K562 (cell line): Measurements from ENCODE around the gene TMC4. TPM values are rescaled to one million over a fixed set of nuclear protein-coding genes. Genes with fewer than 3 reads are reported as not detected.

Source experiments
- ATAC-seq: fragments of 200-7000 bp; cut with Tn5 transposase; 3 replicates; pipeline ENCODE4 v1.9.1; 2020; ENCODE audit warnings: moderate library complexity
- BruUV-seq: library from RNA; stranded (reverse); fragments of 400-500 nt; replicated peaks from 2 replicates; lab custom pipeline; 2021; lab: Mats Ljungman, UMichigan
- CTCF ChIA-PET: fragments of 300-600 bp; formaldehyde crosslinking; extraction: SDS; loops from one replicate; lab custom pipeline; 2021; ENCODE audit warnings: low intra/inter-chr PET ratio; lab: Yijun Ruan, JAX
- POLR2A ChIA-PET: fragments of 300-600, 350-650 bp; sonication (Branson Sonifier 250); formaldehyde crosslinking; extraction: SDS; loops from one replicate; lab custom pipeline; 2021; ENCODE audit warnings: antibody characterized with exemption, inconsistent platforms; lab: Yijun Ruan, JAX
- DNase-seq, 4 experiments: peaks; one replicate each; pipeline versions ENCODE4 v3.0.0 to v3.0.0-alpha.2; 2011 to 2018; ENCODE audit warnings: low spot score in 3 of 4, mixed read lengths in 3 of 4; ENCODE audit errors: extremely low read depth in 1 of 4
- FAIRE-seq: peaks from 2 replicates; lab custom pipeline; 2011; peaks lifted over from hg19 to GRCh38; lab: Jason Lieb, UNC
- H2AFZ ChIP-seq: 2 replicates; pipeline ENCODE4 v1.6.0; 2011; ENCODE audit warnings: low read depth, low read length, control low read depth, inconsistent platforms
- H3K27ac ChIP-seq: fragments of 200-600 bp; 3 replicates; pipeline ENCODE4 v1.8.0; 2011; ENCODE audit warnings: low read depth, mild to moderate bottlenecking, control low read depth, inconsistent platforms, low read length, moderate library complexity, mixed read lengths; ENCODE audit errors: extremely low read depth
- H3K27me3 ChIP-seq, 2 experiments: fragments of 300-600 bp in 1 of 2; 2 replicates in 1 of 2; 3 replicates in 1 of 2; pipeline versions ENCODE4 v1.6.0 to v1.8.0; 2011; ENCODE audit warnings: inconsistent platforms in 2 of 2, low read length in 2 of 2, mild to moderate bottlenecking in 1 of 2, mixed read lengths in 1 of 2, moderate library complexity in 1 of 2; ENCODE audit not compliant: control insufficient read depth in 2 of 2, insufficient read depth in 2 of 2
- H3K36me3 ChIP-seq: fragments of 300-600 bp; 3 replicates; pipeline ENCODE4 v1.8.0; 2011; ENCODE audit warnings: mild to moderate bottlenecking, low read length, inconsistent platforms; ENCODE audit not compliant: control insufficient read depth, insufficient read depth
- H3K4me1 ChIP-seq, 2 experiments: fragments of 200-600 bp in 1 of 2; replicated peaks in 1 of 2; 2 replicates in 1 of 2; 3 replicates in 1 of 2; pipeline versions ENCODE4 v1.5.1 to v1.8.0; 2011; ENCODE audit warnings: inconsistent platforms in 2 of 2, low read length in 2 of 2, mild to moderate bottlenecking in 1 of 2, mixed read lengths in 1 of 2, moderate library complexity in 1 of 2; ENCODE audit not compliant: control insufficient read depth in 2 of 2, insufficient read depth in 2 of 2
- H3K4me2 ChIP-seq: 2 replicates; pipeline ENCODE4 v1.6.1; 2011; ENCODE audit warnings: low read length, control low read depth, inconsistent platforms, mixed read lengths; ENCODE audit not compliant: insufficient read depth
- H3K4me3 ChIP-seq: fragments of 200-600 bp; sonication (generic), shearing (Covaris generic); 2 replicates; pipeline ENCODE4 v1.5.1; 2016; ENCODE audit warnings: control low read depth, inconsistent platforms
- H3K79me2 ChIP-seq: fragments of 200-600 bp; 3 replicates; pipeline ENCODE4 v1.8.0; 2011; ENCODE audit warnings: low read length, inconsistent platforms; ENCODE audit not compliant: control insufficient read depth, insufficient read depth
- H3K9ac ChIP-seq, 2 experiments: 2 replicates each; pipeline versions ENCODE4 v1.6.0 to v1.6.1; 2011; ENCODE audit warnings: low read depth in 2 of 2, low read length in 2 of 2, control low read depth in 1 of 2, inconsistent platforms in 1 of 2, mild to moderate bottlenecking in 1 of 2, mixed read lengths in 1 of 2; ENCODE audit not compliant: insufficient read depth in 1 of 2
- H3K9me1 ChIP-seq: one replicate; pipeline ENCODE4 v1.6.0; 2011; ENCODE audit warnings: inconsistent platforms, mild to moderate bottlenecking, low read length, moderate library complexity; ENCODE audit not compliant: control insufficient read depth, insufficient read depth
- H3K9me3 ChIP-seq: replicated peaks from 2 replicates; pipeline ENCODE4 v1.5.1; 2011; ENCODE audit warnings: low read depth, low read length, inconsistent platforms; ENCODE audit not compliant: control insufficient read depth, insufficient read depth
- H4K20me1 ChIP-seq: replicated peaks from 2 replicates; pipeline ENCODE4 v1.6.1; 2011; ENCODE audit warnings: low read length, inconsistent platforms, mixed read lengths; ENCODE audit not compliant: control insufficient read depth, insufficient read depth
- E2F1 ChIP-seq: sonication (generic); formaldehyde crosslinking; IDR thresholded peaks from 2 replicates; pipeline ENCODE4 v1.8.1; 2023; ENCODE audit warnings: mild to moderate bottlenecking, missing genetic modification reagents, moderate library complexity
- EGR1 ChIP-seq: fragments of 450-650 bp; conservative IDR thresholded peaks from 2 replicates; pipeline ENCODE4 v1.6.1; 2017; ENCODE audit warnings: mild to moderate bottlenecking
- FUS ChIP-seq: fragments of 200-400 bp; formaldehyde crosslinking; optimal IDR thresholded peaks from 2 replicates; pipeline ENCODE3; 2017; ENCODE audit warnings: low read depth, low read length
- KDM5B ChIP-seq: fragments of 200-600 bp; sonication (generic); IDR thresholded peaks from 2 replicates; pipeline ENCODE4 v1.6.1; 2012; ENCODE audit warnings: low read depth, mild to moderate bottlenecking, moderate library complexity, low read length, control low read depth, inconsistent platforms; ENCODE audit not compliant: insufficient replicate concordance
- PTBP1 ChIP-seq: fragments of 200-400 bp; formaldehyde crosslinking; IDR thresholded peaks from 2 replicates; pipeline ENCODE4 v1.6.1; 2017; ENCODE audit warnings: low read depth, low read length
- XRCC3 ChIP-seq: fragments of 450-650 bp; IDR thresholded peaks from 2 replicates; pipeline ENCODE4 v1.6.1; 2017; ENCODE audit warnings: mild to moderate bottlenecking, moderate library complexity
- ZNF584 ChIP-seq: fragments of 200-800 bp; sonication (Bioruptor generic); IDR thresholded peaks from 2 replicates; pipeline ENCODE4 v1.6.1; 2016; ENCODE audit warnings: low read depth, mild to moderate bottlenecking, missing genetic modification characterization, missing compliant biosample characterization
- WGBS: fragments of 100-300 bp; shearing (Covaris generic); methylation state at CpG from one replicate; pipeline ENCODE4 v1.1.6; 2016; ENCODE audit warnings: low coverage, mixed read lengths; ENCODE audit not compliant: insufficient coverage; ENCODE audit errors: missing lambda C conversion rate; 5-methylcytosine and 5-hydroxymethylcytosine counted together
- in situ Hi-C: fragments of 300-500 bp; cut with MboI; formaldehyde crosslinking; loops from 4 replicates; pipeline ENCODE4 v1.15.0; 2018; ENCODE audit warnings: inconsistent platforms, mixed read lengths
- intact Hi-C: fragments of 100-400 bp; cut with micrococcal nuclease; formaldehyde crosslinking; loops from 2 replicates; pipeline ENCODE4 v1.14.2; 2022
- polyA plus RNA-seq, 8 experiments: library from polyadenylated mRNA; depleted of rRNA in 4 of 8; stranded (reverse) in 5 of 8; unstranded in 3 of 8; fragments of >200 nt; fragmentation: Nextera tagmentation in 2 of 8; fragmentation: Illumina TruSeq in 1 of 8; extraction: Ambion mirVana in 2 of 8; extraction: Trizol in 1 of 8; gene quantifications; 2 replicates each; pipeline versions ENCODE4 v1.2.1 to v1.2.3, GENCODE V29; 2011 to 2014; ENCODE audit warnings: inconsistent platforms in 1 of 8, missing spikeins in 1 of 8
- total RNA-seq, 7 experiments: library from RNA; depleted of rRNA in 6 of 7; stranded (reverse); fragments of >200 nt in 6 of 7; fragmentation: Illumina TruSeq in 2 of 7; extraction: Trizol in 2 of 7; gene quantifications; 2 replicates each; pipeline versions ENCODE4 v1.2.1 to v1.2.3, GENCODE V29; 2011 to 2021; ENCODE audit warnings: low replicate concordance in 1 of 7
- TF ChIP-seq, protein P1 (sequence below): conservative IDR thresholded peaks from 2 replicates; pipeline ENCODE4 v1.6.1; 2011; ENCODE audit warnings: low read depth, mild to moderate bottlenecking, low read length; ENCODE audit not compliant: control insufficient read depth
- TF ChIP-seq, protein P2 (sequence below): sonication (generic); formaldehyde crosslinking; IDR thresholded peaks from 2 replicates; pipeline ENCODE4 v1.8.0; 2022; ENCODE audit warnings: missing genetic modification reagents, mild to moderate bottlenecking, moderate library complexity, borderline replicate concordance

Gene TMC4
- total and polyA plus RNA-seq, 9 of the 15 experiments (the other 6 are each of a cell fraction or from before 2014, with no cell fraction given): 0.12 to 0.79 (median 0.36) TPM; not detected in 2

GRCh38 chr19:54208784-54209057 lies 35.8 kb upstream of the TMC4 start:
- ATAC-seq: peak; percentile 2
- Histone ChIP-seq H3K9ac (peak overlapping the region; percentile 66 to 86), H2AFZ (no peak overlapping the region), H3K4me2 (peak overlapping the region; percentile 89; the same call in 1 of the 2 replicates), H3K36me3 (peaks cover 62% of the 10 kb centered on the region), H4K20me1 (peaks cover 70% of the 10 kb centered on the region), H3K9me1 (peaks cover 23% of the 10 kb centered on the region), H3K4me3 (no peak overlapping the region), H3K4me1 (peaks cover 72 to 73% of the 10 kb centered on the region in 2 experiments)
- FAIRE-seq: no peak
- intact Hi-C loops: loop anchor here (2.0 kb wide), 1 partner anchor 20 kb away; the partner anchor contains the start of gene MBOAT7
- WGBS: 42% methylated on average over 8 of the region's 8 CpGs
- peak in 1 of 4 experiments; percentile 51 for DNase-seq
- CTCF ChIA-PET: no interaction called here
- in situ Hi-C loops: no loop called here
- peak; percentile 40 for TF ChIP-seq FUS
- no peak for TF ChIP-seq EGR1
- TF ChIP-seq KDM5B: peak; percentile 30
- TF ChIP-seq, protein P1, sequence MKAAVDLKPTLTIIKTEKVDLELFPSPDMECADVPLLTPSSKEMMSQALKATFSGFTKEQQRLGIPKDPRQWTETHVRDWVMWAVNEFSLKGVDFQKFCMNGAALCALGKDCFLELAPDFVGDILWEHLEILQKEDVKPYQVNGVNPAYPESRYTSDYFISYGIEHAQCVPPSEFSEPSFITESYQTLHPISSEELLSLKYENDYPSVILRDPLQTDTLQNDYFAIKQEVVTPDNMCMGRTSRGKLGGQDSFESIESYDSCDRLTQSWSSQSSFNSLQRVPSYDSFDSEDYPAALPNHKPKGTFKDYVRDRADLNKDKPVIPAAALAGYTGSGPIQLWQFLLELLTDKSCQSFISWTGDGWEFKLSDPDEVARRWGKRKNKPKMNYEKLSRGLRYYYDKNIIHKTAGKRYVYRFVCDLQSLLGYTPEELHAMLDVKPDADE: 0 out of 2 replicates have a peak, but pooled peaks have one; percentile 5
- TF ChIP-seq, protein P2, sequence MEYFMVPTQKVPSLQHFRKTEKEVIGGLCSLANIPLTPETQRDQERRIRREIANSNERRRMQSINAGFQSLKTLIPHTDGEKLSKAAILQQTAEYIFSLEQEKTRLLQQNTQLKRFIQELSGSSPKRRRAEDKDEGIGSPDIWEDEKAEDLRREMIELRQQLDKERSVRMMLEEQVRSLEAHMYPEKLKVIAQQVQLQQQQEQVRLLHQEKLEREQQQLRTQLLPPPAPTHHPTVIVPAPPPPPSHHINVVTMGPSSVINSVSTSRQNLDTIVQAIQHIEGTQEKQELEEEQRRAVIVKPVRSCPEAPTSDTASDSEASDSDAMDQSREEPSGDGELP (CRISPR knock-in tag): no peak
- peak; percentile 7; the same call in 1 of the 2 replicates for TF ChIP-seq E2F1 (CRISPR knock-in tag)
- TF ChIP-seq PTBP1: 0 out of 2 replicates have a peak, but pooled peaks have one; percentile 30
- 0 out of 2 replicates have a peak, but pooled peaks have one; percentile 13 for TF ChIP-seq ZNF584 (CRISPR knock-in tag)
- TF ChIP-seq XRCC3: no peak
- TF ChIP-seq, all 486 proteins: peak for 6
- Histone ChIP-seq H3K27ac (peak overlapping the region; percentile 89), H3K79me2 (peaks cover 70% of the 10 kb centered on the region), H3K27me3 (no peaks in the 10 kb centered on the region), H3K9me3 (no peaks in the 10 kb centered on the region)
- no TSS peak for BruUV-seq
- POLR2A ChIA-PET: interaction anchor here (0.8 to 7.0 kb wide), 7 partner anchors 8 to 72 kb away, joined by 3 to 66 read pairs (median 5); partner anchors contain the start of genes CNOT3, MBOAT7, RPS9 and TSEN34
